ENCODE measurements around the gene CLCN2.

Gene CLCN2

DNA sequence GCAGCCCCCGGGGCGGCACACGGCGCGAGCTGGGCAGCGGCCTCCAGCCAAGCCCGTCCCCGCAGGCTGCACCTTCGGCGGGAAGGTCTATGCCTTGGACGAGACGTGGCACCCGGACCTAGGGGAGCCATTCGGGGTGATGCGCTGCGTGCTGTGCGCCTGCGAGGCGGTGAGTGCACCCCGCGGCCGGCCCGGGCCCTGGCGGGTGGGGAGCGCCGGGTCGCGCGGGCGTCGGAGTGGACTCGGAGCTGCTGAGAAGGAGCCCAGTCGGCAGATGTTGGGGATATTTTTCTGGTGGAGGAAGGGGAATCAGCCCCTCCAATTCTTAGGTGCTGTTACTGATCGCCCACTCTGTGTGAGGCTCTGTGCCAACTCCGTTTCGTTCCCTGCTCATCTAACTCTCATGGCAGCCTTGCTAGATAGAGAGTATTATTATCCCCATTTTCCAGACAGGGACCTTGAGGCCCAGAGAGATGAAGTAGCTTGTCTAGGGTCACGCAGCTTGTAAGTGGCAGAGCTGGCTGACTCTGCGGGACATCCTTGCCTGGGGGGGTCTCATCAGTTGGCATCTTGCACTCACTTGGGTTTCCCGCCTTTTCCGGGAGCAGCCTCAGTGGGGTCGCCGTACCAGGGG, 19.3 kb upstream of the CLCN2 start:
- no peak for DNase-seq (ENCODE audit: low spot score)

DNA sequence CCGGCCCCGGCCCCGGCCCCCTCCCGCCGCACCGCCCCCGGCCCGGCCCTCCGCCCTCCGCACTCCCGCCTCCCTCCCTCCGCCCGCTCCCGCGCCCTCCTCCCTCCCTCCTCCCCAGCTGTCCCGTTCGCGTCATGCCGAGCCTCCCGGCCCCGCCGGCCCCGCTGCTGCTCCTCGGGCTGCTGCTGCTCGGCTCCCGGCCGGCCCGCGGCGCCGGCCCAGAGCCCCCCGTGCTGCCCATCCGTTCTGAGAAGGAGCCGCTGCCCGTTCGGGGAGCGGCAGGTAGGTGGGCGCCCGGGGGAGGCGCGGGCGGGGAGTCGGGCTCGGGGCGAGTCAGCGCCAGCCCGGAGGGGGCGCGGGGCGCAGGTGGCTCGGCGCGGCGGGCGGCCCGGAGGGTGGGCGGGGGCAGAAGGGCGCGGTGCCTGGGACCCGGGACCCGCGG, 18.8 kb upstream of the CLCN2 start:
- DNase-seq (ENCODE audit: low spot score): no peak

DNA sequence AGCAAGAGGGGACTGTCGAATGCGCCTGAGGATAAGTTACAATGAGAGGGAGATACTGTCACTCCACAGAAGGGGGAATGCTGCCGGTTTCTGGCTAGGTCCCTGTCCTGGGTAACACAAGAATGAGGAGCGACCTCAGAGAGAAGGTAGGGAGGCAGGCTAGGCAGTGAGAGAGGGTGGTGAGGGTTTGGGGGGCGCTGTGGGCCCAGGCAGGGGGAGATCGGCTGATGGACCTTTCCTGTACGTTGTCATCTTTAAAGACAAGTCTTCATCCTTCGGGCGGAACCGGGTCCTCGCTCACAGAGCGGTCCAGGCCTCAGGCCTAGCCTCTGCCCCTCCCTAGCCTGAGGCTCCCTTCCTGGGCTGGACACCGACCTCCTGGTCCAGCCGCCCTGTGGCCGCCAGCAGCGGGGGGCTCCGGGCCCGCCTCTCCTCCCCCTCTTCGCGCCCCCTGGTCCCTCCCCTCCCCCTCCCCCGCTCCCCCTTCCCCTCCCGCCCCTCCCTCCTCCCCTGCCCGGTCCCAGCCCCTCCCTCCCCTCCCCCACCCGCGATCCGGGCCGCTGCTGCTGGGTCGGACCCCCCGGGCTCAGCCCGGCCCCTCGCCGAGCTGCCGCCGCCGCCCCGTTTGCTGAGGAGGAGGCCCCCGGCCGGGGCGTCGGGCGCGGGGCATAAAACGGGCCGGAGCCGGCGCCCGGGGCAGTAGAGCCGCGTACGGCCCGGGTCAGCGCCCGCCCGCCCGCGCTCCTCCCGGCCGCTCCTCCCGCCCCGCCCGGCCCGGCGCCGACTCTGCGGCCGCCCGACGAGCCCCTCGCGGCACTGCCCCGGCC, 18.2 kb upstream of the CLCN2 start, which contains the start of gene CHRD:
Gene CHRD, plus strand, starts transcription at position 697 of the 827 bp plus-strand sequence. CDS start 265 bp downstream, outside the sequence.
- no peak for DNase-seq (ENCODE audit: low spot score)

- DNase-seq (ENCODE audit: low spot score): no peak
Measured at GRCh38 chr3:184378651-184379357, 17.4 kb upstream of the CLCN2 start.

GRCh38 chr3:184377882-184378445, 16.6 kb upstream of the CLCN2 start, which contains the start of gene THPO:
TSS of gene THPO (minus strand) at chr3:184378207. CDS start at chr3:184376259, 1,948 bp downstream.
- DNase-seq (ENCODE audit: low spot score): no peak

- DNase-seq (ENCODE audit: low spot score): no peak
Measured at GRCh38 chr3:184377374-184377773, 16.0 kb upstream of the CLCN2 start.

- no peak for DNase-seq (ENCODE audit: low spot score)
Measured at GRCh38 chr3:184375747-184376461, 14.5 kb upstream of the CLCN2 start.

DNA sequence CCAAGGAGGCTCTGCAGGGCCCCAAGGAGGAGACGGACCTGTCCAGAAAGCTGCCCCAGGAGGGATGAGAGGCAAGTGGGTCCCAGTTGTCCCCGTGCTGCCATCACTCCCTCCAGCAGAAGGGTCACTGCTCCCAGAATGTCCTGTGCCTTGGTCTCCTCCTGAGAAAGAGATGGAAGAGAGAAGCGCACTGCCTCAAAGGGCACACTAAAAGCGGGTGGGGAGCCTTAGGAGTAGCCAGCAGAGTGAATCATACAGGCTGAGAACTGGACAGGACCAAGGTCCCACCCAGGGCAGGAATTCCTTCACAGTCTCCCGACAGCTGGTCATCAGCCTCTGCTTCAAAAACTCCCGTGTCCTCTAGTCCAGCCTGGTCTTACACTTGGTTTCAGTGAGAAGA, 12.0 kb upstream of the CLCN2 start:
- DNase-seq (ENCODE audit: low spot score): peak; percentile 53

- no peak for DNase-seq (ENCODE audit: low spot score)
Measured at GRCh38 chr3:184372911-184373310, 11.5 kb upstream of the CLCN2 start.

GRCh38 chr3:184372296-184372821, 11.0 kb upstream of the CLCN2 start:
- DNase-seq (ENCODE audit: low spot score): no peak

GRCh38 chr3:184371570-184372018, 10.2 kb upstream of the CLCN2 start:
- DNase-seq (ENCODE audit: low spot score): peak; percentile 90

GRCh38 chr3:184368586-184369183, 7.3 kb upstream of the CLCN2 start:
- no peak for DNase-seq (ENCODE audit: low spot score)

DNA sequence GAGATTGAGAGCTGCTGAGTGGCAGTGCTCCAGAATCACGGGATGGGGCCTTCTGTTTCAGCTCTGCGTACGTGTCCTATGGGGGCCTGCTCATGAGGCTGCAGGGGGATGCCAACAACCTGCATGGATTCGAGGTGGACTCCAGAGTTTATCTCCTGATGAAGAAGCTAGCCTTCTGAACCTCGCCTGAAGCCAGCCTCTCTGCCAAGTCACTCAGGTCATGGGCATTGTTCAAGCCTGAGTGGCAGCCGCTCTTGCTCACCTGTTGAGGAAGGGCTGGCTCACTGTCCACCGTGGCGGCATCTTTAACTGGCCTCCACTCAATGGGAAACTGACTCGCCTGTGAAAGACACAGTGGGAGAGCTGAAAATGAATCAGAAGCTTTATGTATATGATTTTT, 6.7 kb upstream of the CLCN2 start:
- DNase-seq (ENCODE audit: low spot score): no peak

- DNase-seq (ENCODE audit: low spot score): no peak
Measured at GRCh38 chr3:184366619-184367289, 5.3 kb upstream of the CLCN2 start.

DNA sequence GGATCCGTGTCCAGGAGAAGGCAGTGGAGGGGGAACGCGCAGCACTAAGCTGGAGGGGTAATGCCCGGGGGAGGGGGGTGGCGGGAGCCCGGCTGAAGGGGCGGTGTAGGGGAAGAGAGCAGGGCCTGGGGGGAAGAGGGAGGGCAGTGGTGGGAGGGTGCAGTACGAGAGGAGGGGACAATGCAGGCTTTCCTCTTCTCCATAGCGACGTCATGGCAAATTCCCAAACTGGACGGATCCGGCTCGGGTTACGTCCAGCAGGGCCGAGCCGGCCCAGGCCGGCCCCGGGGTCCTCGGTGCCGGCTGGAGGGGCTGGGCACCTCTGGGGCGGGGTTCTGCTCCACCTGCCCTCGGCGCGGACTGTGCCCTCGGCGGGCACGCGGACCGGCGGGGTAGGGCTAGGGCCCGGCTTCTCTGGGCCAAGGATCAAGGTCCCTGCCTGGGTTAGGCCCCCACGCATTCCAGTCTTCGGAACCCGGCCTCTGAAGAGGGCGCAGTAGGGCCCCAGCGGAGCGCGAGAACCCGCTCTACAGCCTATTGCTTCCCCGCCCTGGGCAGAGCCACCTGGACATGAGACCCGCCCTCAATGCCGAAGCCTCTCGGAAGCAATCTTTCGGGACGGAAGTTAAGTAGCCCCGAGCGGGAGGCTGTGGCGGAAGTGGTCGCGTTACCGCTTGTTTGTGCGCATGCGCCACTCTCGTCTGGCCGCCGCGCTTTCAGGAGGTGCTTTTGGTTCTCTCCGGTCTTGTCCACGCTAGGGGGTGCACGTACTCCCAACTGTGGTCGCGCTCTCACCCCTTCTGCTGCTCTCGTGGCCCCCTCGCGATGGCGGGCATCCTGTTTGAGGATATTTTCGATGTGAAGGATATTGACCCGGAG, 1.5 kb upstream of the CLCN2 start:
- peak; percentile 99 for DNase-seq (ENCODE audit: low spot score)

GRCh38 chr3:184361932-184362667, 695 bp upstream of the CLCN2 start:
- DNase-seq (ENCODE audit: low spot score): peak; percentile 87

- no peak for DNase-seq (ENCODE audit: low spot score)
Measured at GRCh38 chr3:184360929-184361531, 375 bp downstream of the CLCN2 start.
